Kidney (tissue), 14 donors: ENCODE results near the gene RBL2. TPM values are rescaled to one million over a fixed set of nuclear protein-coding genes. Genes with fewer than 3 reads are reported as not detected.

Experiments used
- DNase-seq, 5 donors: peaks; one replicate each; pipeline ENCODE4 v3.0.0-alpha.2; 2013 to 2020
- FAIRE-seq: peaks from 2 replicates; lab custom pipeline; 2012; peaks lifted over from hg19 to GRCh38; lab: Jason Lieb, UNC
- H3K27ac ChIP-seq, 2 donors: one replicate each; pipeline ENCODE4 v1.7.0; 2013; ENCODE audit warnings: low read depth in 2 of 2, low read length in 2 of 2, inconsistent platforms in 1 of 2
- H3K27me3 ChIP-seq: one replicate; pipeline ENCODE4 v1.7.1; 2013; ENCODE audit warnings: low read length, inconsistent platforms; ENCODE audit not compliant: control insufficient read depth, insufficient read depth
- H3K36me3 ChIP-seq, 3 donors: one replicate each; pipeline versions ENCODE4 v1.7.0 to v1.7.1; 2013; ENCODE audit warnings: low read length in 3 of 3, control low read depth in 1 of 3, inconsistent platforms in 1 of 3; ENCODE audit not compliant: insufficient read depth in 3 of 3, control insufficient read depth in 2 of 3
- H3K4me1 ChIP-seq, 3 donors: one replicate each; pipeline versions ENCODE4 v1.7.0 to v1.7.1; 2013; ENCODE audit warnings: low read length in 3 of 3, inconsistent platforms in 1 of 3, low read depth in 1 of 3; ENCODE audit not compliant: control insufficient read depth in 2 of 3, insufficient read depth in 2 of 3
- H3K4me3 ChIP-seq, 3 donors: one replicate each; pipeline versions ENCODE4 v1.7.0 to v1.8.1; 2013; ENCODE audit warnings: low read length in 3 of 3, control low read depth in 1 of 3, inconsistent platforms in 1 of 3
- H3K9ac ChIP-seq, 3 donors: one replicate each; pipeline versions ENCODE4 v1.7.0 to v1.7.1; 2013; ENCODE audit warnings: low read length in 3 of 3, control low read depth in 1 of 3, inconsistent platforms in 1 of 3
- H3K9me3 ChIP-seq, 3 donors: one replicate each; pipeline versions ENCODE4 v1.7.0 to v1.7.1; 2013; ENCODE audit warnings: low read length in 3 of 3, control low read depth in 1 of 3, inconsistent platforms in 1 of 3; ENCODE audit not compliant: control insufficient read depth in 2 of 3, insufficient read depth in 1 of 3
- CTCF ChIP-seq: IDR thresholded peaks from 3 replicates; pipeline ENCODE4 v1.5.1; 2012; ENCODE audit warnings: mild to moderate bottlenecking, moderate library complexity, borderline replicate concordance; ENCODE audit not compliant: insufficient read depth; ENCODE audit errors: extremely low read depth
- intact Hi-C: fragments of 100-400 bp; cut with DNase I; formaldehyde crosslinking; loops from one replicate; pipeline ENCODE4 v1.11.1; 2022
- polyA plus RNA-seq: library from polyadenylated mRNA; stranded (reverse); fragments of 350-450 nt; fragmentation: Illumina TruSeq; extraction: RNeasy Lipid Tissue Mini Kit (QIAGEN cat#74804); gene quantifications from one replicate; pipeline ENCODE4 v1.2.3, GENCODE V29; 2014; ENCODE audit warnings: low read depth, low replicate concordance; ENCODE audit not compliant: insufficient read depth
- total RNA-seq: library from RNA; stranded (reverse); fragmentation: NEBNext Ultra II Directional; extraction: Animal tissue kit (Norgen Biotek cat#: 25700); gene quantifications from one replicate; pipeline ENCODE4 v1.2.1, GENCODE V29; 2021
- donor health status: control.
- donor health status: control.
- donor health status: control.
- donor health status: control.
- donor health status: control.
- donor health status: DM: yes; HTN: yes; CAD: no.
- donor health status: Normal renal cell carcinoma (clear cell type).

RBL2 gene
- total and polyA plus RNA-seq, 2 donors from 2014 or later, result 22.7 to 67.9 TPM

GRCh38 chr16:53515811-53516210 lies 81.5 kb downstream of the RBL2 start:
- intact Hi-C loops, result no loop called here
- Histone ChIP-seq H3K4me3 (no peak overlapping the region), H3K4me1 (peaks cover 0 to 2% (median 0%) of the 10 kb centered on the region in 3 donors), H3K9ac (no peak overlapping the region), H3K9me3 (no peaks in the 10 kb centered on the region), H3K27me3 (no peaks in the 10 kb centered on the region), H3K36me3 (no peaks in the 10 kb centered on the region), H3K27ac (no peak overlapping the region)
- FAIRE-seq (no peak), DNase-seq (peak in 1 of 5 donors; percentile 11)
- TF ChIP-seq CTCF, result no peak

DNA sequence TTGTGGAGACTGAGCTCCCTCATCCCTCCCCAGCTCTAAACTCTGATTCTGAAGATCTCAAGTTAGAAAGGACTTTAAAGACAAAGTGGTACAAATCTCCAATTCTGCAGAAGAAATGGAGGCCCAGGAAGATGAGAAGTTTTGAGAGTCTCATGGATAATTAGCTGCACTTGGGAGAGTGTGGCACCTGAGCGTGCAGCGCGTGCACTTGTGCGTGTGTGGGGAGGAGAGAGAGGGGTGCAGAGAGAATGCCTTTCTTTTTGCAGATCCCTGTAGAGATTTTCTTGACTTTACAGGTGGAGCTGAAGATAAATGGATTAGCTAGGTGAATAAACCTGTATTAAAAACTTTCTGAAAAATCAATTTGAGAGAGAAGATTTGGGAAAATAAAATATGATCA lies 83.6 kb downstream of the RBL2 start:
- no peaks in the 10 kb centered on the region for H3K27me3 ChIP-seq
- no peak for DNase-seq

DNA sequence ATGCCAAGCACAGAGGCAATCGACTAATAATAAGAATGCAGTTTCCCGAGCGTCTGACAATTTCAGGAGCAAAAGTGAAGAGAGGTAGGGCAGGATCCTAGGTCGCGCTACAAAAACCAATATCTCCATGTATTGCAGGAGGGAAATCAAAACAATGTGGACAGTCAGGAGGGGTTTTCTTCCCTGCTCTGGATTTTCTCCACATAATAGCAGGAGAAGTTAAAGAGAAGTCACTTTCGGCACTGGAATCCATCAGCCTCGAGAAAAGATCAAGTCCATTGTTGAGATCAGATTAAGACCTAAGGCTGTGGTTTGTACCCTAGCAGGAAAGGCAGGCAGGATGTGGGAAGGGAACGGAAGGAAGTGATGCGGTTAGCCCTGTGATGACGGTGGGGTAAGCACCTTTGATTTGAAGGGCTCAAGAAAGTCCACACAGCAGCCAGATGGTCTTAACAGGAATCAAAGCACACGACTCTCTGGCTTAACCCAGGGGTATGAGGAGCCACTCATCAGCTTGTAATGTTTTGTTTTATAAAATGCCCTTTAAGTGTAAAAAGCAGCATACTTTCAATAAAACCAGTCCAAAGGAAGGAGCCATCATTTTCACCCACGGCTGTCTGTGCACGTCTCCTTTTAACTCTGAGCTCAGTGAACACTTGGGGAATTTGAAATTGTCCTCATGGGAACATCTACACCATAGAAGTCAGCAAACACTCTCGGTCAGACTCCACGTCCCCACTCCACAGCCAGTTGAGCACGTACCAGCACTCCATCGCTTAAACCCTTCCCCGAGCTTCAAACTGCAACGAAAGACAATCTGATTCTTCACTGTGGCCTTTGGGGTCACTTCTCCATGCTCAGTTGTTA lies 84.5 kb downstream of the RBL2 start:
- Histone ChIP-seq H3K4me1 (peaks cover 0 to 3% (median 0%) of the 10 kb centered on the region in 3 donors), H3K36me3 (no peaks in the 10 kb centered on the region), H3K27me3 (no peaks in the 10 kb centered on the region), H3K4me3 (no peak overlapping the region), H3K9ac (no peak overlapping the region), H3K9me3 (no peaks in the 10 kb centered on the region), H3K27ac (peak overlapping the region; percentile 65 to 72)
- TF ChIP-seq CTCF, result no peak
- FAIRE-seq (no peak), DNase-seq (peak in 1 of 5 donors; percentile 40)
- intact Hi-C loops, result no loop called here

More for the DNA sequence above, 83.6 kb downstream of the RBL2 start:
- Histone ChIP-seq H3K4me3 (no peak overlapping the region), H3K4me1 (no peaks in the 10 kb centered on the region), H3K9ac (no peak overlapping the region), H3K27ac (peak overlapping the region in 1 of 2 donors; percentile 72), H3K36me3 (no peaks in the 10 kb centered on the region), H3K9me3 (no peaks in the 10 kb centered on the region)
- FAIRE-seq, result no peak
- intact Hi-C loops, result no loop called here
- TF ChIP-seq CTCF, result no peak
